Astrocyte (in vitro differentiated cells and primary cell): ENCODE results near the gene ITGA2B. TPM values are rescaled to one million over a fixed set of nuclear protein-coding genes. Genes with fewer than 3 reads are reported as not detected.

Experiments
- DNase-seq: peaks from one replicate; pipeline ENCODE4 v3.0.0-alpha.2; 2010; ENCODE audit warnings: low read depth
- FAIRE-seq: peaks from 2 replicates; lab custom pipeline; 2011; peaks lifted over from hg19 to GRCh38; lab: Jason Lieb, UNC
- H2AFZ ChIP-seq: 2 replicates; pipeline ENCODE4 v1.6.0; 2012; ENCODE audit warnings: low read depth, low read length, inconsistent platforms
- H3K27ac ChIP-seq: 2 replicates; pipeline ENCODE4 v1.5.1; 2011; ENCODE audit warnings: low read depth, low read length, inconsistent platforms
- H3K27me3 ChIP-seq: 2 replicates; pipeline ENCODE4 v1.6.0; 2011; ENCODE audit warnings: low read length, inconsistent platforms; ENCODE audit not compliant: insufficient read depth
- H3K36me3 ChIP-seq: 2 replicates; pipeline ENCODE4 v1.5.1; 2011; ENCODE audit warnings: low read length, inconsistent platforms; ENCODE audit not compliant: insufficient read depth
- H3K4me1 ChIP-seq: 2 replicates; pipeline ENCODE4 v1.5.1; 2011; ENCODE audit warnings: low read length, inconsistent platforms; ENCODE audit not compliant: insufficient read depth
- H3K4me2 ChIP-seq: 2 replicates; pipeline ENCODE4 v1.6.0; 2012; ENCODE audit warnings: low read length, inconsistent platforms
- H3K4me3 ChIP-seq: 2 replicates; pipeline ENCODE4 v1.5.1; 2011; ENCODE audit warnings: low read depth, mild to moderate bottlenecking, low read length, inconsistent platforms; ENCODE audit not compliant: insufficient read depth
- H3K79me2 ChIP-seq: 2 replicates; pipeline ENCODE4 v1.6.0; 2012; ENCODE audit warnings: mild to moderate bottlenecking, low read length, inconsistent platforms; ENCODE audit not compliant: insufficient read depth
- H3K9ac ChIP-seq: 2 replicates; pipeline ENCODE4 v1.6.0; 2012; ENCODE audit warnings: mild to moderate bottlenecking, low read length, inconsistent platforms
- H3K9me3 ChIP-seq: 2 replicates; pipeline ENCODE4 v1.5.1; 2012; ENCODE audit warnings: low read depth, mild to moderate bottlenecking, low read length, inconsistent platforms; ENCODE audit not compliant: insufficient read depth
- H4K20me1 ChIP-seq: 2 replicates; pipeline ENCODE4 v1.6.0; 2012; ENCODE audit warnings: low read length, inconsistent platforms; ENCODE audit not compliant: insufficient read depth
- H3K27ac Mint-ChIP-seq: one replicate; pipeline ENCODE4 v1.8.0; 2021; ENCODE audit warnings: mild to moderate bottlenecking, mixed read lengths; ENCODE audit not compliant: unreplicated experiment
- H3K27me3 Mint-ChIP-seq: one replicate; pipeline ENCODE4 v1.8.0; 2021; ENCODE audit warnings: low read depth, mixed read lengths; ENCODE audit not compliant: unreplicated experiment
- H3K36me3 Mint-ChIP-seq: one replicate; pipeline ENCODE4 v1.8.0; 2021; ENCODE audit warnings: low read depth, mixed read lengths; ENCODE audit not compliant: unreplicated experiment
- H3K4me1 Mint-ChIP-seq: one replicate; pipeline ENCODE4 v1.8.0; 2021; ENCODE audit warnings: low read depth, mixed read lengths; ENCODE audit not compliant: unreplicated experiment
- H3K4me3 Mint-ChIP-seq: one replicate; pipeline ENCODE4 v1.8.0; 2021; ENCODE audit warnings: mild to moderate bottlenecking, moderate library complexity, mixed read lengths; ENCODE audit not compliant: unreplicated experiment
- H3K9me3 Mint-ChIP-seq: one replicate; pipeline ENCODE4 v1.8.0; 2021; ENCODE audit warnings: mild to moderate bottlenecking, mixed read lengths; ENCODE audit not compliant: unreplicated experiment
- EZH2 ChIP-seq: IDR thresholded peaks from 2 replicates; pipeline ENCODE4 v1.6.1; 2012; ENCODE audit warnings: mild to moderate bottlenecking, low read length, inconsistent platforms; ENCODE audit not compliant: insufficient read depth
- total RNA-seq: library from RNA; stranded (reverse); gene quantifications from 2 replicates; pipeline ENCODE4 v1.2.1, GENCODE V29; 2021
- TF ChIP-seq, protein P1 (sequence below): IDR thresholded peaks from 2 replicates; pipeline ENCODE4 v1.5.1; 2011; ENCODE audit warnings: low read depth, mild to moderate bottlenecking, inconsistent platforms, low read length, moderate library complexity; ENCODE audit not compliant: insufficient read depth

ITGA2B gene
- total RNA-seq, 1 donor from 2014 or later, result 0.68 TPM

DNA sequence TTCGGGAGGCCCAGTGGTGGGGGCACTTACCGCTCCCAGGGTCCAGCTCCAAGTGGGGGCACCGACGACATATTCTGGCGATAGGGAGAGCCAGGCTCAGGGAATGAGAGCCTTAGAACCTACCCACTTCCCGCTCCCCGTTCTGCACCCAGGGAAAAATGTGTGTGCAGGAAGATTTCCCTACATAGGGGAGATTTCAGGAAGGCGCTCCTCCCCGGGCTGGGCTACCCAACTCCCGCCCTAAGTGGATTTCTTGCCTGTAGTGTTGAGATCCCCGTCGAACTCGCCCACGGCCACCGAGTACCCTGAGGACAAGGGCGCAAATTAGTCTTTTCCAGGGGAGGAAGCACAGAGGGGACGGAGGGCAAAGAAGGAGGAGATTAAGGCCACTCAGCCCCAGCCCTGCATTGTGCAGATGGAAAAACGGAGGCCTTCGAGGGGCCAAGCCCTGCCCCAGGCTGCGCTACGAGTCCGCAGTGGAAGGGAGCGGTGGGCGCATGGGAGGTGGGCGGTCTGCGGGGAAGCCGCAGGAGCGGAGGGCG lies 5.1 kb downstream of the ITGA2B start:
- no peak overlapping the region for H3K4me3 ChIP-seq
- no peaks in the 10 kb centered on the region for H3K36me3 Mint-ChIP-seq
- H3K4me3 Mint-ChIP-seq, result peak overlapping the region; percentile 60
- no peak for FAIRE-seq
- H4K20me1 ChIP-seq, result no peaks in the 10 kb centered on the region
- H3K27ac Mint-ChIP-seq, result no peak overlapping the region
- H3K27me3 Mint-ChIP-seq, result peaks cover 34% of the 10 kb centered on the region
- H3K36me3 ChIP-seq, result no peaks in the 10 kb centered on the region
- DNase-seq, result no peak
- peaks cover 36% of the 10 kb centered on the region for H3K27me3 ChIP-seq
- H3K9me3 Mint-ChIP-seq, result peaks cover under 1% of the 10 kb centered on the region
- no peak overlapping the region for H3K27ac ChIP-seq
- no peaks in the 10 kb centered on the region for H3K9me3 ChIP-seq
- H3K4me1 Mint-ChIP-seq, result no peaks in the 10 kb centered on the region
- no peaks in the 10 kb centered on the region for H3K79me2 ChIP-seq
- TF ChIP-seq, protein P1, sequence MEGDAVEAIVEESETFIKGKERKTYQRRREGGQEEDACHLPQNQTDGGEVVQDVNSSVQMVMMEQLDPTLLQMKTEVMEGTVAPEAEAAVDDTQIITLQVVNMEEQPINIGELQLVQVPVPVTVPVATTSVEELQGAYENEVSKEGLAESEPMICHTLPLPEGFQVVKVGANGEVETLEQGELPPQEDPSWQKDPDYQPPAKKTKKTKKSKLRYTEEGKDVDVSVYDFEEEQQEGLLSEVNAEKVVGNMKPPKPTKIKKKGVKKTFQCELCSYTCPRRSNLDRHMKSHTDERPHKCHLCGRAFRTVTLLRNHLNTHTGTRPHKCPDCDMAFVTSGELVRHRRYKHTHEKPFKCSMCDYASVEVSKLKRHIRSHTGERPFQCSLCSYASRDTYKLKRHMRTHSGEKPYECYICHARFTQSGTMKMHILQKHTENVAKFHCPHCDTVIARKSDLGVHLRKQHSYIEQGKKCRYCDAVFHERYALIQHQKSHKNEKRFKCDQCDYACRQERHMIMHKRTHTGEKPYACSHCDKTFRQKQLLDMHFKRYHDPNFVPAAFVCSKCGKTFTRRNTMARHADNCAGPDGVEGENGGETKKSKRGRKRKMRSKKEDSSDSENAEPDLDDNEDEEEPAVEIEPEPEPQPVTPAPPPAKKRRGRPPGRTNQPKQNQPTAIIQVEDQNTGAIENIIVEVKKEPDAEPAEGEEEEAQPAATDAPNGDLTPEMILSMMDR, result no peak
- no peak for TF ChIP-seq EZH2
- peaks cover 3% of the 10 kb centered on the region for H3K4me1 ChIP-seq
- H2AFZ ChIP-seq, result peak overlapping the region; percentile 58
- peak overlapping the region; percentile 87 for H3K4me2 ChIP-seq
- H3K9ac ChIP-seq, result no peak overlapping the region

DNA sequence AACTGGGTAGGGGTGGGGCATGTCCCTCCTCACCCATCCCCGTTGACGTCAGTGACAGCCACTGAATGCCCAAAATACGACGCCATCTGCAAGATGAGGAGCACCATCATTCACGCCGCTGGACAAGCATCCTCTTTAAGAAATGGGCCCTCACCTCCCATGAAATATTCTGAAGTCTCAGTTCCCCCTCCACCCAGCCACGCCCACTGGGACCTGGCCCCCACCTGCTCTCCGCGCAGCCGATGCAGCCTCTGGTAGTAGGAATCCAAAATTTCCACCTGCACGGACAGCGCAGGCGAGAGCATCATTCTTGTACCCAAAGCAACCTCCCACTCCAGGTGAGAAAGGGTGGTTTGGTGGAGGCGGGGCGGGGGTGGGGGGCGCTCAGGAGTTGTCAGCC lies 5.6 kb downstream of the ITGA2B start:
- Histone ChIP-seq H3K36me3 (no peaks in the 10 kb centered on the region), H2AFZ (no peak overlapping the region), H3K4me3 (no peak overlapping the region), H3K4me2 (no peak overlapping the region), H3K9ac (no peak overlapping the region), H4K20me1 (no peaks in the 10 kb centered on the region), H3K4me1 (peaks cover 3% of the 10 kb centered on the region), H3K27me3 (peaks cover 36% of the 10 kb centered on the region), H3K79me2 (no peaks in the 10 kb centered on the region), H3K9me3 (no peaks in the 10 kb centered on the region), H3K27ac (no peak overlapping the region)
- Mint-ChIP-seq H3K27ac (no peak overlapping the region), H3K4me1 (no peaks in the 10 kb centered on the region), H3K9me3 (no peaks in the 10 kb centered on the region), H3K36me3 (no peaks in the 10 kb centered on the region), H3K4me3 (no peak overlapping the region), H3K27me3 (peaks cover 34% of the 10 kb centered on the region)
- no peak for TF ChIP-seq EZH2
- TF ChIP-seq, protein P1, result no peak
- FAIRE-seq (no peak), DNase-seq (no peak)

DNA sequence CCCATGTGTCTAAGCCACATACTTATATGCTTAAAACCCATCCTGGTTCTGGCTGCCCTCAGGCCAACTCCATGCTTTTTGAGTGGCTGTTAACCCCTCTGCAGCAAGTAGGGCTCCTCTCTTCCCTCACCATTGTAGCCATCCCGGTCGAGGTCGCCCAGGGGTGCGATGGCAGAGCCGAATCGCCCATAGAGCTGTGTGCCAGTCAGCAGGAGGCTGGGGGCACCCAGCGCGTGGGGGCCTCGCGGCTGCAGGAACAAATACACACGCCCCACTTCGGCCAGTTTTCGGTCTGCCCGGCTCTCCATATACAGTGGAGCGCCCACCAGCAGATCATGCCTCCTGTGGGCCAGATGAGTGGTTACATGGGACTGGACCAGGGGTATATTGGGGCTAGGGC lies 6.1 kb downstream of the ITGA2B start:
- Histone ChIP-seq H3K27ac (no peak overlapping the region), H4K20me1 (no peaks in the 10 kb centered on the region), H3K9ac (no peak overlapping the region), H3K4me2 (no peak overlapping the region), H3K79me2 (no peaks in the 10 kb centered on the region), H3K4me1 (peaks cover 3% of the 10 kb centered on the region), H3K36me3 (no peaks in the 10 kb centered on the region), H3K4me3 (no peak overlapping the region), H3K9me3 (no peaks in the 10 kb centered on the region), H3K27me3 (peaks cover 36% of the 10 kb centered on the region), H2AFZ (no peak overlapping the region)
- DNase-seq (no peak), FAIRE-seq (no peak)
- Mint-ChIP-seq H3K4me3 (no peak overlapping the region), H3K9me3 (no peaks in the 10 kb centered on the region), H3K4me1 (no peaks in the 10 kb centered on the region), H3K27me3 (peaks cover 36% of the 10 kb centered on the region), H3K27ac (no peak overlapping the region), H3K36me3 (no peaks in the 10 kb centered on the region)
- TF ChIP-seq, protein P1, result no peak
- no peak for TF ChIP-seq EZH2
